Erythroblast (primary cell): ENCODE data around the gene FAM237B.

Experiments
- GATA1 ChIP-seq: IDR thresholded peaks from 2 replicates; pipeline ENCODE4 v1.6.1; 2011; ENCODE audit warnings: low read depth, mild to moderate bottlenecking, control low read depth, low read length, moderate library complexity
- POLR2A ChIP-seq: IDR thresholded peaks from 2 replicates; pipeline ENCODE4 v1.6.1; 2011; ENCODE audit warnings: mild to moderate bottlenecking, low read length

- no peak for TF ChIP-seq POLR2A
- no peak for TF ChIP-seq GATA1
Measured at GRCh38 chr7:90269163-90269562, 51.9 kb downstream of the FAM237B start.
